Measurements from ENCODE around the gene PEAK1. TPM values are rescaled to one million over a fixed set of nuclear protein-coding genes. Genes with fewer than 3 reads are reported as not detected.

PEAK1 gene
- total RNA-seq, 1 experiment from 2014 or later = 21.2 TPM

GRCh38 chr15:77361456-77361855 lies 58.4 kb downstream of the PEAK1 start:
- Histone ChIP-seq H3K56ac (ENCODE audit: insufficient read length, low read depth, low read length) (no peak overlapping the region), H2AK5ac (ENCODE audit: insufficient read length, low read length) (no peak overlapping the region), H2BK15ac (ENCODE audit: low read depth, low read length) (no peak overlapping the region), H3K23me2 (ENCODE audit: insufficient read length, low read depth, low read length, poor library complexity, severe bottlenecking) (no peaks in the 10 kb centered on the region), H3K18ac (ENCODE audit: insufficient read length, low read depth, low read length) (no peak overlapping the region), H2BK120ac (ENCODE audit: low read depth, low read length, poor library complexity, severe bottlenecking) (no peak overlapping the region), H3K4ac (ENCODE audit: low read depth, low read length) (no peak overlapping the region), H3K27ac (ENCODE audit: insufficient read length, low read depth, low read length) (no peak overlapping the region), H3T11ph (ENCODE audit: low read length) (no peak overlapping the region), H3K23ac (ENCODE audit: insufficient read length, low read depth, low read length) (no peak overlapping the region), H3K27me3 (ENCODE audit: insufficient read depth, low read length) (no peaks in the 10 kb centered on the region), H4K91ac (ENCODE audit: insufficient read length, low read depth, low read length) (no peak overlapping the region), H4K5ac (ENCODE audit: insufficient read length, low read depth, low read length) (no peak overlapping the region), H3K4me2 (ENCODE audit: insufficient read depth, insufficient read length, low read length) (no peak overlapping the region), H2AFZ (ENCODE audit: low read length) (no peak overlapping the region), H2BK5ac (ENCODE audit: insufficient read length, low read length) (no peak overlapping the region), H3K9ac (ENCODE audit: extremely low read depth, insufficient read length, low read length) (no peak overlapping the region), H3K14ac (ENCODE audit: insufficient read depth, low read length) (no peak overlapping the region), H2BK20ac (ENCODE audit: low read depth, low read length, poor library complexity, severe bottlenecking) (no peak overlapping the region), H3K9me3 (ENCODE audit: control insufficient read depth, low read depth, low read length) (no peaks in the 10 kb centered on the region), H4K8ac (replicated peaks; ENCODE audit: insufficient read length, low read depth, low read length) (no peak overlapping the region), H3K79me2 (ENCODE audit: insufficient read depth, low read length) (no peaks in the 10 kb centered on the region), H2BK12ac (ENCODE audit: insufficient read length, low read depth, low read length) (no peak overlapping the region), H3K79me1 (ENCODE audit: insufficient read depth, low read depth, low read length, poor library complexity, severe bottlenecking) (no peaks in the 10 kb centered on the region), H4K20me1 (ENCODE audit: control insufficient read depth, insufficient read depth, insufficient read length) (no peaks in the 10 kb centered on the region), H3K4me1 (ENCODE audit: insufficient read depth, low read length) (no peaks in the 10 kb centered on the region)
- Mint-ChIP-seq H3K27me3 (ENCODE audit: low read depth) (no peaks in the 10 kb centered on the region), H3K36me3 (ENCODE audit: insufficient read depth in 1 of 3, low read depth in 3 of 3) (peaks cover 2 to 12% (median 3%) of the 10 kb centered on the region in 3 experiments; a peak in 6 of 7 replicates), H3K9me3 (no peaks in the 10 kb centered on the region), H3K27ac (no peak overlapping the region), H3K4me3 (no peak overlapping the region), H3K4me1 (no peaks in the 10 kb centered on the region)
- WGBS (ENCODE audit: extremely low coverage, insufficient read length, low lambda C conversion rate) = no CpG with 5 or more reads among the region's 1 CpG
- DNase-seq = no peak
- TF ChIP-seq CTCF (conservative IDR thresholded peaks at IDR 0.05) = no peak

All from H9 (cell line).